Neural cell (in vitro differentiated cells): ENCODE measurements around the gene TMEM19. TPM values are rescaled to one million over a fixed set of nuclear protein-coding genes. Genes with fewer than 3 reads are reported as not detected.

Experiments
- H2AFZ ChIP-seq: fragments of 200-600, 300-800 bp; sonication (generic), shearing (Covaris generic); 2 replicates; pipeline ENCODE4 v1.6.0; 2014; ENCODE audit warnings: low read depth, mild to moderate bottlenecking, antibody characterized with exemption, low read length, moderate library complexity
- H3F3A ChIP-seq: fragments of 200-600 bp; shearing (Covaris generic); 2 replicates; pipeline ENCODE4 v1.6.1; 2016; ENCODE audit warnings: mild to moderate bottlenecking, moderate library complexity, mixed read lengths, antibody characterized with exemption, low read length; ENCODE audit not compliant: insufficient read depth, poor library complexity, severe bottlenecking
- H3K27ac ChIP-seq: fragments of 200-600, 300-800 bp; sonication (generic), shearing (Covaris generic); 2 replicates; pipeline ENCODE4 v1.5.1; 2014; ENCODE audit warnings: mild to moderate bottlenecking, low read length, moderate library complexity
- H3K27me3 ChIP-seq: fragments of 300-800, 200-600 bp; sonication (generic), shearing (Covaris generic); 2 replicates; pipeline ENCODE4 v1.6.0; 2014; ENCODE audit warnings: mild to moderate bottlenecking, low read depth, low read length, moderate library complexity; ENCODE audit not compliant: insufficient read depth
- H3K36me3 ChIP-seq: fragments of 300-800, 200-600 bp; sonication (generic), shearing (Covaris generic); 2 replicates; pipeline ENCODE4 v1.5.1; 2014; ENCODE audit warnings: mild to moderate bottlenecking, antibody characterized with exemption, low read length, moderate library complexity; ENCODE audit not compliant: insufficient read depth
- H3K4me2 ChIP-seq: fragments of 300-800, 200-600 bp; sonication (generic), shearing (Covaris generic); 2 replicates; pipeline ENCODE4 v1.6.0; 2014; ENCODE audit warnings: mild to moderate bottlenecking, low read length
- H3K4me3 ChIP-seq: fragments of 300-800, 200-600 bp; sonication (generic), shearing (Covaris generic); 2 replicates; pipeline ENCODE4 v1.5.1; 2014; ENCODE audit warnings: mild to moderate bottlenecking, low read length, moderate library complexity
- H3K79me2 ChIP-seq: fragments of 200-600 bp; shearing (Covaris generic); replicated peaks from 2 replicates; pipeline ENCODE4 v1.6.0; 2014; ENCODE audit warnings: mild to moderate bottlenecking, low read length, moderate library complexity; ENCODE audit not compliant: insufficient read depth
- H3K9ac ChIP-seq: fragments of 300-800, 200-600 bp; sonication (generic), shearing (Covaris generic); 2 replicates; pipeline ENCODE4 v1.6.1; 2016; ENCODE audit warnings: mild to moderate bottlenecking, low read length, mixed read lengths
- H3K9me2 ChIP-seq: fragments of 200-600 bp; shearing (Covaris generic); 2 replicates; pipeline ENCODE4 v1.6.1; 2016; ENCODE audit warnings: mild to moderate bottlenecking, low read length, mixed read lengths; ENCODE audit not compliant: insufficient read depth
- H3K9me3 ChIP-seq: fragments of 200-600, 300-800 bp; sonication (generic), shearing (Covaris generic); 2 replicates; pipeline ENCODE4 v1.6.1; 2016; ENCODE audit warnings: mild to moderate bottlenecking, mixed run types, low read length, moderate library complexity, mixed read lengths
- H4K20me1 ChIP-seq: fragments of 200-600 bp; shearing (Covaris generic); 2 replicates; pipeline ENCODE4 v1.6.1; 2016; ENCODE audit warnings: mild to moderate bottlenecking, mixed run types; ENCODE audit not compliant: insufficient read depth
- EP300 ChIP-seq: fragments of 450-650 bp; conservative IDR thresholded peaks from 2 replicates; pipeline ENCODE4 v1.6.1; 2014; ENCODE audit warnings: antibody characterized with exemption, mild to moderate bottlenecking, moderate library complexity; ENCODE audit not compliant: poor library complexity, severe bottlenecking
- EZH2 ChIP-seq: fragments of 200-600, 300-800 bp; shearing (Covaris generic), sonication (generic); IDR thresholded peaks from 2 replicates; pipeline ENCODE4 v1.6.1; 2014; ENCODE audit warnings: antibody characterized with exemption, low read length, borderline replicate concordance, mild to moderate bottlenecking; ENCODE audit not compliant: insufficient read depth, poor library complexity, severe bottlenecking
- MXI1 ChIP-seq: fragments of 450-650 bp; conservative IDR thresholded peaks from 2 replicates; pipeline ENCODE4 v1.6.1; 2014; ENCODE audit warnings: antibody characterized with exemption, mild to moderate bottlenecking; ENCODE audit not compliant: poor library complexity, severe bottlenecking
- POLR2AphosphoS5 ChIP-seq: IDR thresholded peaks from 2 replicates; pipeline ENCODE4 v1.6.1; 2012
- RAD21 ChIP-seq: fragments of 450-650 bp; conservative IDR thresholded peaks from 2 replicates; pipeline ENCODE4 v1.6.1; 2014; ENCODE audit warnings: antibody characterized with exemption, mild to moderate bottlenecking, moderate library complexity
- SMC3 ChIP-seq: fragments of 450-650 bp; conservative IDR thresholded peaks from 2 replicates; pipeline ENCODE4 v1.6.1; 2014; ENCODE audit warnings: antibody characterized with exemption, mild to moderate bottlenecking, moderate library complexity; ENCODE audit not compliant: poor library complexity
- TAF1 ChIP-seq: IDR thresholded peaks from 2 replicates; pipeline ENCODE4 v1.6.1; 2012; ENCODE audit warnings: low read depth
- polyA plus RNA-seq: library from polyadenylated mRNA; depleted of rRNA; stranded (reverse); fragments of >200 nt; gene quantifications from 2 replicates; pipeline ENCODE4 v1.2.3, GENCODE V29; 2014
- TF ChIP-seq, protein P1 (sequence below): IDR thresholded peaks from 2 replicates; pipeline ENCODE4 v1.6.1; 2012; ENCODE audit warnings: borderline replicate concordance
- TF ChIP-seq, protein P2 (sequence below): fragments of 450-650 bp; IDR thresholded peaks from 2 replicates; pipeline ENCODE4 v1.5.1; 2014; ENCODE audit warnings: antibody characterized with exemption, mild to moderate bottlenecking, moderate library complexity; ENCODE audit not compliant: poor library complexity, severe bottlenecking

The TMEM19 gene
- polyA plus RNA-seq, 1 donor from 2014 or later = 24.2 TPM

DNA sequence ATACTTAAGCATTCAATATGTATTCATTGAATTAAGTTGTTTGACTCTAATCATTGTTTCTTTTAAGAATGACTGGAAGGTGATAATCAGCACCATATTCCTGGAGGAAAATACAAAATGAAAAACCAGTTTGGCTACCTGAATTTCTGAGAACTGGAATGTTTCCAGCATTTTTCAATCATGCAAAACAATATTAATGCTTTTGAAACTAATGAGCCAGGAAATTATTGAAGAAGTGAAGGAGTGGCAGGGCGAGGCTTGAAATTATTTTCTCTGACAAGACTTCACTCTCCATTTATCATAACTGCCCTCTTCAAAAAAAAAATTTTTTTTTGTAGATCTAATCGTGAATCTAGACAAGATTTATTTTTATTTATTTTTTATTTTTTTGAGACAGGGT, 19.0 kb downstream of the TMEM19 start:
- Histone ChIP-seq H3F3A (no peaks in the 10 kb centered on the region), H3K36me3 (no peaks in the 10 kb centered on the region), H3K9me3 (no peaks in the 10 kb centered on the region), H3K79me2 (no peaks in the 10 kb centered on the region), H4K20me1 (no peaks in the 10 kb centered on the region), H3K4me2 (no peak overlapping the region), H3K27me3 (no peaks in the 10 kb centered on the region), H3K9me2 (no peaks in the 10 kb centered on the region), H3K27ac (no peak overlapping the region), H3K4me3 (no peak overlapping the region), H3K9ac (no peak overlapping the region), H2AFZ (no peak overlapping the region)
- TF ChIP-seq EP300 = no peak
- no peak for TF ChIP-seq MXI1
- no peak for TF ChIP-seq EZH2
- no peak for TF ChIP-seq POLR2AphosphoS5
- TF ChIP-seq TAF1 = no peak
- TF ChIP-seq, protein P1, sequence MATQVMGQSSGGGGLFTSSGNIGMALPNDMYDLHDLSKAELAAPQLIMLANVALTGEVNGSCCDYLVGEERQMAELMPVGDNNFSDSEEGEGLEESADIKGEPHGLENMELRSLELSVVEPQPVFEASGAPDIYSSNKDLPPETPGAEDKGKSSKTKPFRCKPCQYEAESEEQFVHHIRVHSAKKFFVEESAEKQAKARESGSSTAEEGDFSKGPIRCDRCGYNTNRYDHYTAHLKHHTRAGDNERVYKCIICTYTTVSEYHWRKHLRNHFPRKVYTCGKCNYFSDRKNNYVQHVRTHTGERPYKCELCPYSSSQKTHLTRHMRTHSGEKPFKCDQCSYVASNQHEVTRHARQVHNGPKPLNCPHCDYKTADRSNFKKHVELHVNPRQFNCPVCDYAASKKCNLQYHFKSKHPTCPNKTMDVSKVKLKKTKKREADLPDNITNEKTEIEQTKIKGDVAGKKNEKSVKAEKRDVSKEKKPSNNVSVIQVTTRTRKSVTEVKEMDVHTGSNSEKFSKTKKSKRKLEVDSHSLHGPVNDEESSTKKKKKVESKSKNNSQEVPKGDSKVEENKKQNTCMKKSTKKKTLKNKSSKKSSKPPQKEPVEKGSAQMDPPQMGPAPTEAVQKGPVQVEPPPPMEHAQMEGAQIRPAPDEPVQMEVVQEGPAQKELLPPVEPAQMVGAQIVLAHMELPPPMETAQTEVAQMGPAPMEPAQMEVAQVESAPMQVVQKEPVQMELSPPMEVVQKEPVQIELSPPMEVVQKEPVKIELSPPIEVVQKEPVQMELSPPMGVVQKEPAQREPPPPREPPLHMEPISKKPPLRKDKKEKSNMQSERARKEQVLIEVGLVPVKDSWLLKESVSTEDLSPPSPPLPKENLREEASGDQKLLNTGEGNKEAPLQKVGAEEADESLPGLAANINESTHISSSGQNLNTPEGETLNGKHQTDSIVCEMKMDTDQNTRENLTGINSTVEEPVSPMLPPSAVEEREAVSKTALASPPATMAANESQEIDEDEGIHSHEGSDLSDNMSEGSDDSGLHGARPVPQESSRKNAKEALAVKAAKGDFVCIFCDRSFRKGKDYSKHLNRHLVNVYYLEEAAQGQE = no peak
- no peak for TF ChIP-seq SMC3
- TF ChIP-seq, protein P2, sequence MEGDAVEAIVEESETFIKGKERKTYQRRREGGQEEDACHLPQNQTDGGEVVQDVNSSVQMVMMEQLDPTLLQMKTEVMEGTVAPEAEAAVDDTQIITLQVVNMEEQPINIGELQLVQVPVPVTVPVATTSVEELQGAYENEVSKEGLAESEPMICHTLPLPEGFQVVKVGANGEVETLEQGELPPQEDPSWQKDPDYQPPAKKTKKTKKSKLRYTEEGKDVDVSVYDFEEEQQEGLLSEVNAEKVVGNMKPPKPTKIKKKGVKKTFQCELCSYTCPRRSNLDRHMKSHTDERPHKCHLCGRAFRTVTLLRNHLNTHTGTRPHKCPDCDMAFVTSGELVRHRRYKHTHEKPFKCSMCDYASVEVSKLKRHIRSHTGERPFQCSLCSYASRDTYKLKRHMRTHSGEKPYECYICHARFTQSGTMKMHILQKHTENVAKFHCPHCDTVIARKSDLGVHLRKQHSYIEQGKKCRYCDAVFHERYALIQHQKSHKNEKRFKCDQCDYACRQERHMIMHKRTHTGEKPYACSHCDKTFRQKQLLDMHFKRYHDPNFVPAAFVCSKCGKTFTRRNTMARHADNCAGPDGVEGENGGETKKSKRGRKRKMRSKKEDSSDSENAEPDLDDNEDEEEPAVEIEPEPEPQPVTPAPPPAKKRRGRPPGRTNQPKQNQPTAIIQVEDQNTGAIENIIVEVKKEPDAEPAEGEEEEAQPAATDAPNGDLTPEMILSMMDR = no peak
- no peak for TF ChIP-seq RAD21

DNA sequence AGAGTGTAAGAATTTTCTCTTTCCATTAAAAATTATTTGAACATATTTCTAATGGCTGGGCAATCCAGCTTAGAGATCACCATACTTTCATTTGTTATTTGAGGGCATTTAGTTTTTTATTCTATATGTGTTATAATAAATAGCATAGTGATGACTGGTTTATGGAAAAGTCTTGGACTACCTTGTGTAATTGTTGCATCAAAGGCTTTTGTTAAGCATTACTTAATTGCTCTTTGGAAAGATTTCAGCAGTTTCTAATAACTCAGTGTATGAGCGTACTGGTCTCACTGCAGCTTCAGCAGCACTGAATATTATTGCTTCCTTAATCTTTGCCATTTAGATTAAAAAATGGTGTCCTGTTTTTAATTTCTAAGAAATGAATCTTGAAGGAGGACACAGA, 22.8 kb downstream of the TMEM19 start:
- no peak for TF ChIP-seq EP300
- TF ChIP-seq, protein P2 = no peak
- no peak for TF ChIP-seq TAF1
- TF ChIP-seq MXI1 = no peak
- no peak for TF ChIP-seq EZH2
- TF ChIP-seq RAD21 = no peak
- TF ChIP-seq POLR2AphosphoS5 = no peak
- TF ChIP-seq, protein P1 = no peak
- no peak for TF ChIP-seq SMC3
- H3K36me3 ChIP-seq = no peaks in the 10 kb centered on the region
- H3K4me3 ChIP-seq = no peak overlapping the region
- H2AFZ ChIP-seq = no peak overlapping the region
- H3F3A ChIP-seq = no peaks in the 10 kb centered on the region
- H3K4me2 ChIP-seq = no peak overlapping the region
- no peaks in the 10 kb centered on the region for H4K20me1 ChIP-seq
- no peaks in the 10 kb centered on the region for H3K9me3 ChIP-seq
- H3K9ac ChIP-seq = no peak overlapping the region
- H3K9me2 ChIP-seq = no peaks in the 10 kb centered on the region
- H3K79me2 ChIP-seq = no peaks in the 10 kb centered on the region
- no peaks in the 10 kb centered on the region for H3K27me3 ChIP-seq
- no peak overlapping the region for H3K27ac ChIP-seq
